RWPE1 (cell line): ENCODE results near the gene ADGRF1.

Source experiments
- CTCF ChIA-PET: fragments of 350-600 bp; sonication (Branson Sonifier 250); formaldehyde crosslinking; extraction: SDS; loops from one replicate; lab custom pipeline; 2021; lab: Yijun Ruan, JAX
- POLR2A ChIA-PET: fragments of 400-600 bp; formaldehyde crosslinking; extraction: SDS; loops from one replicate; lab custom pipeline; 2020; ENCODE audit warnings: antibody characterized with exemption; ENCODE audit not compliant: low non-redundant PET; lab: Yijun Ruan, JAX
- DNase-seq: peaks from one replicate; pipeline ENCODE4 v3.0.0; 2012; ENCODE audit warnings: low spot score
- H3K27ac ChIP-seq: fragments of 450-650 bp; 2 replicates; pipeline ENCODE4 v1.5.1; 2017
- TF ChIP-seq, protein P1 (sequence below): fragments of 450-650 bp; conservative IDR thresholded peaks from 2 replicates; pipeline ENCODE4 v1.5.1; 2017; ENCODE audit warnings: low read depth, mild to moderate bottlenecking

The ADGRF1 gene

DNA sequence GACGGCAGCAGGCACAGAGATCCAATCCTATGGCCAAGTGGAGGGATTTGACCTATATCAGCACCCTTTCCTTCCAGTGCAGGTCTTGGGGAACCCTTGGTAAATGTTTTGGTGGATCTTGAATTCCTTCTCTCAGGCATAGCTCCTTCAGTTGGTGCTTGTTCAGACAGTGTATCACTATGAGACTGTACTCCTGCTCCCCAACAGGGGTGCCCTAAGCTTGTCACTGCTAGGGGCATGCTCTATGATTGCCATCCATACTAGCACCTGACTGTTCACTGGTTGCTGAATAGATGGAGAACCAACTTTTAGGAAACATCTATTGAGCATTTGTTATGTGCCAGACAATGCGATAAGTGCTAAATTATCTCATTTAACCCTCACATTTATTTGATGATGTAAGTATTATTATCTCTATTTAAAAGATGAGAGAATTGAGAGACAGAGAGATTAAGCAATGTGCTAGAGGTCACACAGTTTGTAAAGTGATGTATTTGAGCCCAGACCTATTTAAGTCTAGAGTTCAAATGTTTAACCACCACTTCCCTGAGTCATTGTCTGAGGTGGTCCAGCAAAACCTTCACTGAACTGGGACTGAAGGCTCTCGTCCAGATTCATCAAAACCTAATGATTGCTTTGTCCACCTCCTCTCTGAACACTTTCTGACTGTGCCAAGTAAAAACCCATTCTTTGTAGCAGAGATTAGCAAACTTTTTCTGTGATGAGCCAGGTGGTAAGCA is 34.3 kb downstream of the ADGRF1 start:
- no peak for DNase-seq
- ChIA-PET CTCF (no interaction called here), POLR2A (no interaction called here)
- TF ChIP-seq, protein P1, sequence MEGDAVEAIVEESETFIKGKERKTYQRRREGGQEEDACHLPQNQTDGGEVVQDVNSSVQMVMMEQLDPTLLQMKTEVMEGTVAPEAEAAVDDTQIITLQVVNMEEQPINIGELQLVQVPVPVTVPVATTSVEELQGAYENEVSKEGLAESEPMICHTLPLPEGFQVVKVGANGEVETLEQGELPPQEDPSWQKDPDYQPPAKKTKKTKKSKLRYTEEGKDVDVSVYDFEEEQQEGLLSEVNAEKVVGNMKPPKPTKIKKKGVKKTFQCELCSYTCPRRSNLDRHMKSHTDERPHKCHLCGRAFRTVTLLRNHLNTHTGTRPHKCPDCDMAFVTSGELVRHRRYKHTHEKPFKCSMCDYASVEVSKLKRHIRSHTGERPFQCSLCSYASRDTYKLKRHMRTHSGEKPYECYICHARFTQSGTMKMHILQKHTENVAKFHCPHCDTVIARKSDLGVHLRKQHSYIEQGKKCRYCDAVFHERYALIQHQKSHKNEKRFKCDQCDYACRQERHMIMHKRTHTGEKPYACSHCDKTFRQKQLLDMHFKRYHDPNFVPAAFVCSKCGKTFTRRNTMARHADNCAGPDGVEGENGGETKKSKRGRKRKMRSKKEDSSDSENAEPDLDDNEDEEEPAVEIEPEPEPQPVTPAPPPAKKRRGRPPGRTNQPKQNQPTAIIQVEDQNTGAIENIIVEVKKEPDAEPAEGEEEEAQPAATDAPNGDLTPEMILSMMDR: no peak
- H3K27ac ChIP-seq: no peak overlapping the region

DNA sequence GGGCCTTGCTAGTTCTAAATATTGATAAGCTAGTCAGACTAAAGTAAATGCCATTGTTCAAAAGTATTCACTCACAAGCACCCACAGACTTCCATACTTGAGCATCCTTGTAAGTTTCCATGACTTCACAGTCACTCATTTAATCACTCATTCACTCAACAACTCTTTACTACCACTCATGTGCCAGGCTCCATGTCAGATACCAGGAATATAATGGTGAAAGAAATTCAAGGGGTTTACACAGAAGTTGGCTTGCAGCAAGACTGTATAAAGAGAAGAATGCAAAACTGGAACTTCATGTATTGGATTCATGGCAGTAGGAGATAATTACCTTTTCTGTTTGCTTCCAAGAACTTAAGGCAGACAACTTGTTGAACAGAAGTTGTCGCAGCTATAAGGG is 36.6 kb downstream of the ADGRF1 start:
- ChIA-PET CTCF (no interaction called here), POLR2A (no interaction called here)
- DNase-seq: no peak
- TF ChIP-seq, protein P1: no peak
- no peak overlapping the region for H3K27ac ChIP-seq

DNA sequence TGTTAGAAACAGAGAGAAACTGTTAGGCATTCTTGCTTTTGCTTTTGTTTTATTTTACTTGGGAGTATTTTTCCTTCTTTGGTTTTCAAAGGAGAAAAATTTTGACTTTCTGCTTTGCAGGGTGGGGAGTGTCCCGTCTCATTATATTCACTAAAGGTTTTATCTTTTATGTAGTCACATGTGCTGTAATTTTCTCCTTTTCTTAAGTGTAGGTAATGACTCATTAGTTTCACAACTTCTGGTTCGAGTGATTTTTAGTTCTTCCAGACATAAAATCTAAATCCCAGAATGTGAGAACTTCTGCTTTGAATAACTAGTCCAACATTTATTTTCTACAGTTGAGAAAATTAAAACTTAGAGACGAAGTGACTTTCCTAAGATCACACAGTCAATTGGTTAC is 37.7 kb downstream of the ADGRF1 start:
- CTCF ChIA-PET: no interaction called here
- DNase-seq: no peak
- POLR2A ChIA-PET: no interaction called here
- H3K27ac ChIP-seq: no peak overlapping the region
- TF ChIP-seq, protein P1: no peak

DNA sequence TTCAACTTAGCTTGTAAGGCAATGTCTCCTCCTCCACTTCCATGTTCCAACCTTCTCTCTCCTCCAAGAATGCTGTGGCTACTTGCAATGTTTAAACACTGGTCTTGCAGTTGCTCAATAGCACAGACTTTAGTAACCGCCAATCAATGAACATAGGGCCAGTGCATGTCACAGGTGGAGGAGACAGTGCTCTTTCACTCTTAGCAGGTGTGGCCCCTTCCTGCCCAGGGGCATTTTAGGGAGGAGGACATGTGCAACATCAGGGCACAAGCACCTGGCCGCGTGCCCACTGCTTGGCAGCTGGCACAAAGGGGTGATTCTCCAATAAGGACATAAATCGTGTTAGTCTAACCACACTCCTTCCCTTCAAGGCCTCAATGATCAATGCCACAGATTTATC is 41.3 kb downstream of the ADGRF1 start:
- ChIA-PET CTCF (no interaction called here), POLR2A (no interaction called here)
- TF ChIP-seq, protein P1: no peak
- no peak for DNase-seq
- H3K27ac ChIP-seq: 0 out of 2 replicates have a peak overlapping the region, but pooled peaks have one; percentile 31

DNA sequence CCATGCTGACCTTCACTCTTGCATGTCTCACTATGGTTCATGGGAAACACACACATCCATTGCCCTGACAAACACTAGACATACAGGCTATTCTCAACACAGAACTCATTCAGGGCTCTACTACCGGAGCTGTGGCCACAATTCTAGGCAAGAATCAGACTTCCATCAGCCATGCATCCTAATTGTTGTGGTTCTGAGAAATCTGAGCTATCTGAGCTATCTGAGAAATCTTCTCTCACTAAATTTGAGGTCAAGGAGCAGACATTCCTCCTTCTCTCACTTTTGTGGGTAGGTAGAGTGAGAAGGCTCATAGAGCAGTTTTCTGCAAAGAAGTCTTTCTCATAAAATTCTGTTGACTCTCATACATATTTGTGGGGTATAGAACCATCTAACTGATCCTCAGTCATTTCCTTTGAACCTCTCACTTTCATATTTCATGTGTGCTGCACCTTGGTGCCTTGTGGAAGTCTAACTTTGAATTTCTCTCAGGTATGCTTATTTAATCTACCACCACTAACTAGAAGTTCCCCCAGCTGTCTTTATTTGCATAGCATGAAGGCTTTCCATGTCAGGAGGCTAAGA is 43.6 kb downstream of the ADGRF1 start:
- TF ChIP-seq, protein P1: no peak
- CTCF ChIA-PET: no interaction called here
- DNase-seq: no peak
- POLR2A ChIA-PET: no interaction called here
- no peak overlapping the region for H3K27ac ChIP-seq

DNA sequence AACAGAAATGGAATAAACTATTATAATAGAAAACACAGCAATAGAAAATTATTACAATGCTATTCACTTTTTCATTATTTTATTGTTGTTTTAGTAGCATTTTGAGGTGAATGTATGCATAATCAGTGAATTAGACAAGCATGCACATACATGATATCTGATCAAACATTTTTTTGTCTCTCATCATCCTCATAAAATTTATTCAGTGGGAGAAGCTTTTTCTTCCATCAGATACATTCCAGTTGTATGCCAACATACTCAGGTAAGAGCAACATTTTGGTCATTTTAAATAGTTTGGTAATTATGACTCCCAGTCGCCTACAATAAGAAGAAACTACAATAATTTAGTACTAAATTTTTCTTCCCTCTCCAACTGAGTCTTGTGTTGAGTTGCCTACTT is 44.5 kb downstream of the ADGRF1 start:
- ChIA-PET POLR2A (no interaction called here), CTCF (no interaction called here)
- TF ChIP-seq, protein P1: no peak
- no peak for DNase-seq
- H3K27ac ChIP-seq: no peak overlapping the region
